Left lung (tissue), 10 donors: Measurements from ENCODE around the gene FBXW8. TPM values are rescaled to one million over a fixed set of nuclear protein-coding genes. Genes with fewer than 3 reads are reported as not detected.

Experiments
- ATAC-seq: fragments of 200-7000 bp; cut with Tn5 transposase; one replicate; pipeline ENCODE4 v1.9.1; 2020; ENCODE audit warnings: moderate library complexity
- DNase-seq, 4 donors: peaks; one replicate each; pipeline ENCODE4 v3.0.0-alpha.2; 2013 to 2020
- H3K27ac ChIP-seq, 2 donors: fragments of 200-600 bp; sonication (generic) in 1 of 2; one replicate each; pipeline versions ENCODE4 v1.5.0 to v1.8.0; 2020 to 2021
- H3K27me3 ChIP-seq, 2 donors: fragments of 200-600 bp; sonication (generic) in 1 of 2; one replicate each; pipeline versions ENCODE4 v1.5.0 to v1.8.0; 2020 to 2021
- H3K36me3 ChIP-seq, 2 donors: fragments of 200-600 bp; sonication (generic) in 1 of 2; one replicate each; pipeline versions ENCODE4 v1.5.0 to v1.8.0; 2020 to 2021
- H3K4me1 ChIP-seq, 2 donors: fragments of 200-600 bp; one replicate each; pipeline ENCODE4 v1.8.0; 2021
- H3K4me3 ChIP-seq, 2 donors: fragments of 200-600 bp; sonication (generic) in 1 of 2; one replicate each; pipeline versions ENCODE4 v1.5.0 to v1.8.0; 2020 to 2021; ENCODE audit warnings: mild to moderate bottlenecking in 1 of 2
- H3K9me3 ChIP-seq, 2 donors: fragments of 200-600 bp; sonication (generic) in 1 of 2; one replicate each; pipeline versions ENCODE4 v1.5.0 to v1.8.0; 2020 to 2021
- CTCF ChIP-seq, 2 donors: fragments of 200-600 bp; sonication (generic) in 1 of 2; IDR thresholded peaks; one replicate each; pipeline versions ENCODE4 v1.5.0 to v1.8.0; 2021; ENCODE audit warnings: antibody characterized with exemption in 2 of 2
- intact Hi-C, 2 donors: fragments of 100-400 bp; cut with DNase I; formaldehyde crosslinking; loops; one replicate each; pipeline versions ENCODE4 v1.11.2 to v1.14.2; 2022
- polyA plus RNA-seq, 6 donors: library from polyadenylated mRNA; unstranded; fragments of 120-200 nt; gene quantifications; one replicate each; pipeline ENCODE4 v1.2.1, GENCODE V29; 2013; ENCODE audit not compliant: insufficient read length in 6 of 6
- total RNA-seq, 2 donors: library from RNA; stranded (reverse); fragmentation: NEBNext Ultra II Directional; extraction: Animal tissue kit (Norgen Biotek cat#: 25700); gene quantifications; one replicate each; pipeline ENCODE4 v1.2.1, GENCODE V29; 2021
- donor health status: DM: no; HTN: yes; CAD: no.
- donor health status: DM: no; HTN: no; CAD: no.

The FBXW8 gene
- total and polyA plus RNA-seq, 8 donors, result 16.0 to 28.4 (median 24.6) TPM

- H3K9me3 ChIP-seq, result no peaks in the 10 kb centered on the region
- DNase-seq (peak in 1 of 4 donors; percentile 17), ATAC-seq (no peak)
- no peak overlapping the region for H3K4me3 ChIP-seq
- peak overlapping the region in 1 of 2 donors; percentile 82 for H3K27ac ChIP-seq
- no peak for TF ChIP-seq CTCF (IDR thresholded peaks at IDR 0.05)
- H3K4me1 ChIP-seq, result peaks cover 0 to 63% of the 10 kb centered on the region in 2 donors
- H3K27me3 ChIP-seq, result no peaks in the 10 kb centered on the region
- intact Hi-C loops, result no loop called here
- no peaks in the 10 kb centered on the region for H3K36me3 ChIP-seq
Measured at GRCh38 chr12:117068492-117068891, 157.7 kb downstream of the FBXW8 start.

- peaks cover 0 to 55% of the 10 kb centered on the region in 2 donors for H3K4me1 ChIP-seq
- H3K4me3 ChIP-seq, result no peak overlapping the region
- H3K27ac ChIP-seq, result peak overlapping the region in 1 of 2 donors; percentile 82
- H3K27me3 ChIP-seq, result no peaks in the 10 kb centered on the region
- peak in 1 of 4 donors; percentile 27 for DNase-seq
- no peak for ATAC-seq
- H3K9me3 ChIP-seq, result no peaks in the 10 kb centered on the region
- intact Hi-C loops, result no loop called here
- no peaks in the 10 kb centered on the region for H3K36me3 ChIP-seq
- no peak for TF ChIP-seq CTCF (IDR thresholded peaks at IDR 0.05)
Measured at GRCh38 chr12:117069101-117069797, 158.5 kb downstream of the FBXW8 start.

GRCh38 chr12:117069926-117070900, 159.5 kb downstream of the FBXW8 start:
- ATAC-seq, result peak; percentile 47
- no peak overlapping the region for H3K4me3 ChIP-seq
- no peaks in the 10 kb centered on the region for H3K36me3 ChIP-seq
- H3K27ac ChIP-seq, result peak overlapping the region in 1 of 2 donors; percentile 82
- no peaks in the 10 kb centered on the region for H3K27me3 ChIP-seq
- TF ChIP-seq CTCF (IDR thresholded peaks at IDR 0.05), result no peak
- no peaks in the 10 kb centered on the region for H3K9me3 ChIP-seq
- H3K4me1 ChIP-seq, result peaks cover 0 to 47% of the 10 kb centered on the region in 2 donors
- intact Hi-C loops, result no loop called here
- peak in 2 of 4 donors; percentile 51 to 82 for DNase-seq

- peak overlapping the region in 1 of 2 donors; percentile 82 for H3K27ac ChIP-seq
- no peaks in the 10 kb centered on the region for H3K9me3 ChIP-seq
- H3K4me3 ChIP-seq, result no peak overlapping the region
- DNase-seq (no peak), ATAC-seq (no peak)
- intact Hi-C loops, result no loop called here
- TF ChIP-seq CTCF (IDR thresholded peaks at IDR 0.05), result no peak
- no peaks in the 10 kb centered on the region for H3K27me3 ChIP-seq
- peaks cover 0 to 47% of the 10 kb centered on the region in 2 donors for H3K4me1 ChIP-seq
- H3K36me3 ChIP-seq, result no peaks in the 10 kb centered on the region
Measured at GRCh38 chr12:117071009-117071408, 160.3 kb downstream of the FBXW8 start.

GRCh38 chr12:117072106-117072505, 161.4 kb downstream of the FBXW8 start:
- Histone ChIP-seq H3K9me3 (no peaks in the 10 kb centered on the region), H3K27ac (no peak overlapping the region), H3K4me1 (peaks cover 0 to 42% of the 10 kb centered on the region in 2 donors), H3K4me3 (no peak overlapping the region), H3K36me3 (no peaks in the 10 kb centered on the region), H3K27me3 (no peaks in the 10 kb centered on the region)
- DNase-seq (peak in 1 of 4 donors; percentile 15), ATAC-seq (no peak)
- TF ChIP-seq CTCF (IDR thresholded peaks at IDR 0.05), result no peak
- intact Hi-C loops, result no loop called here
